Measurements from ENCODE around the gene ST6GALNAC1. TPM values are rescaled to one million over a fixed set of nuclear protein-coding genes. Genes with fewer than 3 reads are reported as not detected.

ST6GALNAC1 gene
- total RNA-seq, 1 donor from 2014 or later: not detected

DNA sequence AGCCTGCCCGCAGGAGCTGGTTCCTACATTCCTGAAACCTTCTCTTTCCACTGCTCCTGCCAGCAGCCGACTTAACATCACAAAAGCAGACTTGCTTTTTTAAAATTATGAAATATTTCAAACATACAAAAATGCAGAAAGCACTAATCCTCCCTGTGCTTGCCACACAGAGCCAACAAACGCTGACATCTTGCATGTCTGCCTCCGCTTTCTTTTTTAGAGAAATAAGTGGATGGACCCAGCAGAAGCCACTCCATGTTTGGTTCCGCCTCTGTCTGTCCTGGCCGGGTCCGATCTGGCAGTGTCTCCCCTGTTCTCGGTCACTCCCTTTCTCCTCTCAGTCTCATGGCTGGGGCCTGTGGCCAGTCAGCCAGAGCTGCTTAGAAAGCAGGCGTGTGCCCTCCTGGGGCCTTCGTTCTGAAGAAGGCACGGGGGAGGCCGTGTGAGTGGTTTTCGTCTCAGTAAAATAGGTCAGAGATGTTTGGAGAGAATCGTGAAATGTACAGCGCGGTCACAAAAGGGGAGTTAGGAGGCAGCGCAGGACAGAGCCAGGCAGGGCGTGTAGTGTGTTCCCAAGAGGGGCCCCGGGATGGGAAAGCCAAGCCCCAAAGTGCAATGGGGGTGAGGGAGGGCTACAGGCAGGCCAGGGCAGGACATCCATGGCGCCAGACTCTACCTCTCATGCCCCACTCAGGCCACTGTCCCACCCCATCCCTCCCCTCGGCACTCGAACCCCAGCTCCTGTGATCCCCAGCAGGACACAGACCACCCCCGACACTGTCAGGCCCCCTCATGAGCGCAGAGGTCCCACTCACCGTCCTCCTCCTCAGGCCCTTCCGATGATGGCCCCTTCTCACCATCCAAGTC is 44.0 kb upstream of the ST6GALNAC1 start:
- no peaks in the 10 kb centered on the region for H3K36me3 ChIP-seq (ENCODE audit: control insufficient read depth, insufficient read depth, low read length)
- H3K4me3 ChIP-seq (ENCODE audit: low read depth, low read length): no peak overlapping the region
- DNase-seq (ENCODE audit: low read depth): no peak
- H3K27me3 ChIP-seq (ENCODE audit: control insufficient read depth, insufficient read depth, low read length): no peaks in the 10 kb centered on the region
- TF ChIP-seq, protein P1, sequence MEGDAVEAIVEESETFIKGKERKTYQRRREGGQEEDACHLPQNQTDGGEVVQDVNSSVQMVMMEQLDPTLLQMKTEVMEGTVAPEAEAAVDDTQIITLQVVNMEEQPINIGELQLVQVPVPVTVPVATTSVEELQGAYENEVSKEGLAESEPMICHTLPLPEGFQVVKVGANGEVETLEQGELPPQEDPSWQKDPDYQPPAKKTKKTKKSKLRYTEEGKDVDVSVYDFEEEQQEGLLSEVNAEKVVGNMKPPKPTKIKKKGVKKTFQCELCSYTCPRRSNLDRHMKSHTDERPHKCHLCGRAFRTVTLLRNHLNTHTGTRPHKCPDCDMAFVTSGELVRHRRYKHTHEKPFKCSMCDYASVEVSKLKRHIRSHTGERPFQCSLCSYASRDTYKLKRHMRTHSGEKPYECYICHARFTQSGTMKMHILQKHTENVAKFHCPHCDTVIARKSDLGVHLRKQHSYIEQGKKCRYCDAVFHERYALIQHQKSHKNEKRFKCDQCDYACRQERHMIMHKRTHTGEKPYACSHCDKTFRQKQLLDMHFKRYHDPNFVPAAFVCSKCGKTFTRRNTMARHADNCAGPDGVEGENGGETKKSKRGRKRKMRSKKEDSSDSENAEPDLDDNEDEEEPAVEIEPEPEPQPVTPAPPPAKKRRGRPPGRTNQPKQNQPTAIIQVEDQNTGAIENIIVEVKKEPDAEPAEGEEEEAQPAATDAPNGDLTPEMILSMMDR (IDR thresholded peaks at IDR 0.05; ENCODE audit: insufficient read depth, low read length, poor library complexity, severe bottlenecking): no peak

GRCh38 chr17:76686538-76687297 is 43.2 kb upstream of the ST6GALNAC1 start:
- no peak overlapping the region for H3K4me3 ChIP-seq (ENCODE audit: low read depth, low read length)
- DNase-seq (ENCODE audit: low read depth): no peak

GRCh38 chr17:76685846-76686245 is 42.3 kb upstream of the ST6GALNAC1 start:
- Histone ChIP-seq H3K36me3 (ENCODE audit: control insufficient read depth, insufficient read depth, low read length) (no peaks in the 10 kb centered on the region), H3K27me3 (ENCODE audit: control insufficient read depth, insufficient read depth, low read length) (no peaks in the 10 kb centered on the region), H3K4me3 (ENCODE audit: low read depth, low read length) (no peak overlapping the region)
- TF ChIP-seq, protein P1 (IDR thresholded peaks at IDR 0.05; ENCODE audit: insufficient read depth, low read length, poor library complexity, severe bottlenecking): no peak
- no peak for DNase-seq (ENCODE audit: low read depth)

More at GRCh38 chr17:76686538-76687297, 43.2 kb upstream of the ST6GALNAC1 start:
- Histone ChIP-seq H3K27me3 (ENCODE audit: control insufficient read depth, insufficient read depth, low read length) (no peaks in the 10 kb centered on the region), H3K36me3 (ENCODE audit: control insufficient read depth, insufficient read depth, low read length) (no peaks in the 10 kb centered on the region)
- TF ChIP-seq, protein P1 (IDR thresholded peaks at IDR 0.05; ENCODE audit: insufficient read depth, low read length, poor library complexity, severe bottlenecking): no peak

DNA sequence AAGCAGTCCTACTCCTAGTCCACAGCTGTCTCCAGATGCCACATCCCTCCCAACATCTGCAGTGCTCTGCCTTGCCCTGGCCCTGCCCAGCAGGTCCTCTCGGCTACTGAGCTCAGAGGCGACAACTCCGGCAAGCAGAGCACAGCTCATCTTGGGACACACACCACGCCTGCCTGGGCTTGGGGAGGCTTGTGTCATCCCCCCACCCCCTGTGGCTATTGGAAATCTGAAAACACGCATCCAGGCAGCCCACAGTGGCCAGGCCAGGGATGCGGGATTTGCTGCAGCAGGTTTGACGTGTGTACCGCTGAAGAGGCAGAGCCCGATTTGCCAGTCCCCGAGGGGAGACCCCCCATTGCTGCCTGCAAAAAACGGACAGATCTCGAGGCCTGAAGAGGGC is 41.8 kb upstream of the ST6GALNAC1 start:
- Histone ChIP-seq H3K36me3 (ENCODE audit: control insufficient read depth, insufficient read depth, low read length) (no peaks in the 10 kb centered on the region), H3K4me3 (ENCODE audit: low read depth, low read length) (no peak overlapping the region)
- TF ChIP-seq, protein P1 (IDR thresholded peaks at IDR 0.05; ENCODE audit: insufficient read depth, low read length, poor library complexity, severe bottlenecking): no peak

GRCh38 chr17:76684756-76685155 is 41.2 kb upstream of the ST6GALNAC1 start:
- Histone ChIP-seq H3K27me3 (ENCODE audit: control insufficient read depth, insufficient read depth, low read length) (no peaks in the 10 kb centered on the region), H3K4me3 (ENCODE audit: low read depth, low read length) (no peak overlapping the region), H3K36me3 (ENCODE audit: control insufficient read depth, insufficient read depth, low read length) (no peaks in the 10 kb centered on the region)
- DNase-seq (ENCODE audit: low read depth): no peak
- TF ChIP-seq, protein P1 (IDR thresholded peaks at IDR 0.05; ENCODE audit: insufficient read depth, low read length, poor library complexity, severe bottlenecking): no peak

More for the DNA sequence above, 41.8 kb upstream of the ST6GALNAC1 start:
- no peaks in the 10 kb centered on the region for H3K27me3 ChIP-seq (ENCODE audit: control insufficient read depth, insufficient read depth, low read length)
- DNase-seq (ENCODE audit: low read depth): no peak
